Thoracic aorta (tissue), 2 donors: ENCODE results near the gene CAMK1D. TPM values are rescaled to one million over a fixed set of nuclear protein-coding genes. Genes with fewer than 3 reads are reported as not detected.

Experiments
- ATAC-seq: fragments of 150-250 bp; one replicate; pipeline ENCODE4 v1.8.0; 2017; ENCODE audit warnings: low read depth; ENCODE audit not compliant: insufficient number of reproducible peaks, low FRiP score
- DNase-seq: peaks from one replicate; pipeline ENCODE4 v3.0.0-alpha.2; 2020; ENCODE audit warnings: low spot score
- H3K27ac ChIP-seq, 2 donors: fragments of 200-600 bp; sonication (generic); 1 replicate in 1 of 2; 2 replicates in 1 of 2; pipeline ENCODE4 v1.5.1; 2016; ENCODE audit warnings: mild to moderate bottlenecking in 2 of 2, moderate library complexity in 2 of 2
- H3K27me3 ChIP-seq: fragments of 200-600 bp; sonication (generic); replicated peaks from 2 replicates; pipeline ENCODE4 v1.6.0; 2016; ENCODE audit warnings: mild to moderate bottlenecking; ENCODE audit not compliant: insufficient read depth
- H3K36me3 ChIP-seq: fragments of 200-600 bp; sonication (generic); one replicate; pipeline ENCODE4 v1.5.1; 2016
- H3K4me1 ChIP-seq, 2 donors: fragments of 200-600 bp; sonication (generic); 1 replicate in 1 of 2; 2 replicates in 1 of 2; pipeline versions ENCODE4 v1.5.1 to v1.6.0; 2016; ENCODE audit warnings: low read depth in 2 of 2, mild to moderate bottlenecking in 1 of 2; ENCODE audit not compliant: control insufficient read depth in 1 of 2
- H3K4me3 ChIP-seq: fragments of 200-600 bp; sonication (generic); 2 replicates; pipeline ENCODE4 v1.5.1; 2016; ENCODE audit warnings: mild to moderate bottlenecking
- H3K9me3 ChIP-seq: fragments of 200-600 bp; sonication (generic); 2 replicates; pipeline ENCODE4 v1.5.1; 2016
- CTCF ChIP-seq: fragments of 200-600 bp; sonication (generic); IDR thresholded peaks from one replicate; pipeline ENCODE4 v1.5.1; 2019; ENCODE audit warnings: antibody characterized with exemption
- total RNA-seq, 2 donors: library from RNA; depleted of rRNA; stranded (reverse); fragments of >200 nt; gene quantifications; one replicate each; pipeline versions ENCODE4 v1.1.0 to v1.2.3, GENCODE V29; 2016

CAMK1D gene
- total RNA-seq, 2 donors from 2014 or later, result 8.7 to 11.2 TPM

GRCh38 chr10:12799144-12799543 is 449.8 kb downstream of the CAMK1D start:
- DNase-seq, result no peak
- no peaks in the 10 kb centered on the region for H3K27me3 ChIP-seq
- H3K36me3 ChIP-seq, result no peaks in the 10 kb centered on the region
- H3K4me3 ChIP-seq, result no peak overlapping the region
- no peaks in the 10 kb centered on the region for H3K9me3 ChIP-seq
- ATAC-seq, result no peak
- H3K4me1 ChIP-seq, result no peaks in the 10 kb centered on the region
- H3K27ac ChIP-seq, result no peak overlapping the region
- no peak for TF ChIP-seq CTCF

GRCh38 chr10:12799714-12800113 is 450.4 kb downstream of the CAMK1D start:
- Histone ChIP-seq H3K36me3 (no peaks in the 10 kb centered on the region), H3K9me3 (no peaks in the 10 kb centered on the region), H3K4me3 (no peak overlapping the region), H3K4me1 (no peaks in the 10 kb centered on the region), H3K27me3 (no peaks in the 10 kb centered on the region), H3K27ac (no peak overlapping the region)
- ATAC-seq (no peak), DNase-seq (no peak)
- no peak for TF ChIP-seq CTCF

- no peaks in the 10 kb centered on the region for H3K27me3 ChIP-seq
- H3K36me3 ChIP-seq, result no peaks in the 10 kb centered on the region
- no peak overlapping the region for H3K4me3 ChIP-seq
- H3K27ac ChIP-seq, result no peak overlapping the region
- no peaks in the 10 kb centered on the region for H3K4me1 ChIP-seq
- H3K9me3 ChIP-seq, result no peaks in the 10 kb centered on the region
- TF ChIP-seq CTCF, result peak; percentile 17
- DNase-seq (no peak), ATAC-seq (no peak)
Measured at GRCh38 chr10:12800302-12800701, 451.0 kb downstream of the CAMK1D start.

GRCh38 chr10:12801214-12802087 is 452.1 kb downstream of the CAMK1D start:
- no peaks in the 10 kb centered on the region for H3K27me3 ChIP-seq

GRCh38 chr10:12803776-12804175 is 454.4 kb downstream of the CAMK1D start:
- DNase-seq (no peak), ATAC-seq (no peak)
- Histone ChIP-seq H3K27me3 (no peaks in the 10 kb centered on the region), H3K4me3 (no peak overlapping the region), H3K9me3 (no peaks in the 10 kb centered on the region), H3K4me1 (no peaks in the 10 kb centered on the region), H3K36me3 (no peaks in the 10 kb centered on the region), H3K27ac (no peak overlapping the region)
- TF ChIP-seq CTCF, result no peak

More at GRCh38 chr10:12801214-12802087, 452.1 kb downstream of the CAMK1D start:
- Histone ChIP-seq H3K4me3 (no peak overlapping the region), H3K9me3 (no peaks in the 10 kb centered on the region), H3K36me3 (no peaks in the 10 kb centered on the region), H3K27ac (no peak overlapping the region), H3K4me1 (no peaks in the 10 kb centered on the region)
- no peak for DNase-seq
- no peak for ATAC-seq
- no peak for TF ChIP-seq CTCF
